Mesodermal cell (in vitro differentiated cells): ENCODE data around the gene EPB42.
A peak's percentile ranks its signal among the peaks of the same experiment; 100 is the strongest.
"Not testable (repeated sequence)": the region's sequence is repeated elsewhere in the genome, so short reads cannot be mapped to it uniquely, and the experiment has no call there.

ENCODE experiments used
- H3K27ac ChIP-seq: 2 replicates; pipeline ENCODE4 v1.7.0; 2013; ENCODE audit warnings: mild to moderate bottlenecking, low read depth, low read length, moderate library complexity; ENCODE audit not compliant: severe bottlenecking
- H3K36me3 ChIP-seq: 2 replicates; pipeline ENCODE4 v1.7.1; 2013; ENCODE audit warnings: mild to moderate bottlenecking, low read length, moderate library complexity; ENCODE audit not compliant: control insufficient read depth, insufficient read depth
- H3K4me1 ChIP-seq: one replicate; pipeline ENCODE4 v1.7.1; 2013; ENCODE audit warnings: mild to moderate bottlenecking, low read length; ENCODE audit not compliant: insufficient read depth, control insufficient read depth, poor library complexity, severe bottlenecking
- H3K4me3 ChIP-seq: 2 replicates; pipeline ENCODE4 v1.7.0; 2013; ENCODE audit warnings: low read length, control low read depth, mild to moderate bottlenecking; ENCODE audit not compliant: insufficient read depth, poor library complexity, severe bottlenecking; ENCODE audit errors: extremely low read depth
- H3K9me3 ChIP-seq: 2 replicates; pipeline ENCODE4 v1.7.1; 2013; ENCODE audit warnings: mild to moderate bottlenecking, low read length, moderate library complexity; ENCODE audit not compliant: control insufficient read depth
- WGBS, 2 experiments: methylation state at CpG; one replicate each; pipeline ENCODE4 v1.1.5; 2013; ENCODE audit warnings: missing lambda C conversion rate in 2 of 2; ENCODE audit not compliant: insufficient coverage in 2 of 2; 5-methylcytosine and 5-hydroxymethylcytosine counted together

EPB42 gene

DNA sequence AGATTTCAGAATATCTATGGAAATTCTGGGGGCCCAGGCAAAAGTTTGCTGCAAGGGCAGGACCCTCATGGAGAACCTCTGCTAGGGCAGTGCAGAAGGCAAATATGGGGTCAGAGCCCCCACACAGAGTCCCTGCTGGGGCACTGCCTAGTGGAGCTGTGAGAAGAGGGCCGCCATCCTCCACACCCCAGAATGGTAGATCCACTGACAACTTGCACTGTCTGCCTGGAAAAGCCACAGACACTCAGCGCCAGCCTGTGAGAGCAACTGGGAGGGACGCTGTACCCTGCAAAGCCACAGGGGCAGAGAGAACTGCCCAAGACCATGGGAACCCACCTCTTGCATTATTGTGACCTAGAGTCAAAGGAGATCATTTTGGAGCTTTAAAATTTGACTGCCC lies 21.8 kb downstream of the EPB42 start:
- WGBS, 2 experiments = 100% methylated on average over 2 of the region's 3 CpGs
- Histone ChIP-seq H3K36me3 (peaks cover 24% of the 10 kb centered on the region), H3K4me1 (no peaks in the 10 kb centered on the region), H3K4me3 (no peak overlapping the region), H3K9me3 (peaks cover 10% of the 10 kb centered on the region), H3K27ac (no peak overlapping the region)

DNA sequence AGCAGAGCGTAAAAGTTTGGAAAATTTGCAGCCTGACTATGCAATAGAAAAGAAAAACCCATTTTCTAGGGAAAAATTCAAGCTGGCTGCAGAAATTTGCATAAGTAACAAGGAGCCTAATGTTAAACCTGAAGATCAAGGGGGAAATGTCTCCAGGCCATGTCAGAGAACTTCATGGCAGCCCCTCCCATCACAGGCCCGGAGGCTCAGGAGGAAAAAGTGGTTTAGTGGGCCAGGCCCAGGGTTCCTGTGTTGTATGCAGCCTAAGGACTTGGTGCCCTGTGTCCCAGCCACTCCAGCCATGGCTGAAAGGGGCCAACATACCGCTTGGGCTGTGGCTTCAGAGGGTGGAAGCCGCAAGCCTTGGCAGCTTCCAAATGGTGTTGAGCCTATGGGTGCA lies 22.3 kb downstream of the EPB42 start:
- H3K4me3 ChIP-seq, H3K4me1 ChIP-seq, H3K9me3 ChIP-seq, H3K27ac ChIP-seq: not testable (repeated sequence)
- 92 to 100% methylated on average over 2 to 4 of the region's 4 CpGs for WGBS, 2 experiments
- H3K36me3 ChIP-seq = peaks cover 25% of the 10 kb centered on the region

DNA sequence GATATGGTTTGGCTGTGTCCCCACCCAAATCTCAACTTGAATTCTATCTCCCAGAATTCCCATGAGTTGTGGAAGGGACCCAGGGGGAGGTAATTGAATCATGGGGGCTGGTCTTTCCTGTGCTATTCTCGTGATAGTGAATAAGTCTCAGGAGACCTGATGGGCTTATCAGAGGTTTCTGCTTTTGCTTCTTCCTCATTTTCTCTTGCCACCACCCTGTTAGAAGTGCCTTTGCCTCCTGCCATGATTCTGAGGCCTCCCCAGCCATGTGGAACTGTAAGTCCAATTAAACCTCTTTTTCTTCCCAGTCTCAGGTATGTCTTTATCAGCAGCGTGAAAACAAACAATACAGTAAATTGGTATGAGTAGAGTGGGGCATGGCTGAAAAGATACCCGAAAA lies 23.0 kb downstream of the EPB42 start:
- not testable (repeated sequence) for H3K9me3 ChIP-seq, H3K27ac ChIP-seq, H3K4me1 ChIP-seq, H3K4me3 ChIP-seq
- H3K36me3 ChIP-seq = peaks cover 32% of the 10 kb centered on the region
- 90 to 100% methylated on average over 1 to 2 of the region's 3 CpGs for WGBS, 2 experiments

GRCh38 chr15:43196760-43197548 lies 23.9 kb downstream of the EPB42 start:
- Histone ChIP-seq H3K4me3 (no peak overlapping the region), H3K9me3 (peaks cover 10% of the 10 kb centered on the region), H3K4me1 (no peaks in the 10 kb centered on the region), H3K36me3 (peaks cover 41% of the 10 kb centered on the region), H3K27ac (no peak overlapping the region)
- WGBS, 2 experiments = 82 to 90% methylated on average over 5 to 8 of the region's 10 CpGs

DNA sequence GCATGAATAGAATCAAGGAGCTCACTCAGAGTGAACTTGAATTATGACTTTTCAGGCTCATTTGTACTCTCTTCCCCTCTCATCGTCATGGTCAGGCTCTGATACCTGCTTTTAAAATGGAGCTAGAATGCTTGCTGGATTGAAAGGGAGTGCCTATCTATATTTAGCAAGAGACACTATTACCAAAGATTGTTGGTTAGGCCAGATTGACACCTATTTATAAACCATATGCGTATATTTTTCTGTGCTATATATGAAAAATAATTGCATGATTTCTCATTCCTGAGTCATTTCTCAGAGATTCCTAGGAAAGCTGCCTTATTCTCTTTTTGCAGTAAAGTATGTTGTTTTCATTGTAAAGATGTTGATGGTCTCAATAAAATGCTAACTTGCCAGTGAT lies 26.0 kb downstream of the EPB42 start:
- peaks cover 10% of the 10 kb centered on the region for H3K9me3 ChIP-seq
- no peak overlapping the region for H3K27ac ChIP-seq
- H3K4me1 ChIP-seq = no peaks in the 10 kb centered on the region
- WGBS, 2 experiments = no CpG with 5 or more reads among the region's 2 CpGs
- H3K36me3 ChIP-seq = peaks cover 58% of the 10 kb centered on the region
- no peak overlapping the region for H3K4me3 ChIP-seq

DNA sequence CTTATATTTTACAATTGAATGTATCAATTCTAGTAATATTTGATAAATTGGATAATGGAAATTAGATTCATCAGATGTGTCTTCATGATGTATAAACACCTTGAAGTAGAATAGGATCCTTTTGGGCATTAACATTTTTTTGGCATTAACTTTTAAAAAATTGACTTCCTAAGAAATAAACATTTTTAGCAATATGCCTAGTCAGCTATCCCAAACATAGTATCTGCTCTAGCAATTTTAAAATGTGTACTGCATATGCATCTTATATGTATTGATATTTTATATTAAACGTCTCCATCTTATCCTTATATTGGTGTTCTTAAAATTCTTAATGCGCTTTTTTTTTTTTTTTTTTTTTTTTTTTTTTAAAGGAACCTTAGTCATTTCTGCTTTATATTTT lies 27.1 kb downstream of the EPB42 start:
- Histone ChIP-seq H3K4me1 (no peaks in the 10 kb centered on the region), H3K9me3 (peaks cover 8% of the 10 kb centered on the region), H3K36me3 (peaks cover 67% of the 10 kb centered on the region), H3K27ac (no peak overlapping the region), H3K4me3 (no peak overlapping the region)
- WGBS, 2 experiments = no CpG with 5 or more reads among the region's 2 CpGs

DNA sequence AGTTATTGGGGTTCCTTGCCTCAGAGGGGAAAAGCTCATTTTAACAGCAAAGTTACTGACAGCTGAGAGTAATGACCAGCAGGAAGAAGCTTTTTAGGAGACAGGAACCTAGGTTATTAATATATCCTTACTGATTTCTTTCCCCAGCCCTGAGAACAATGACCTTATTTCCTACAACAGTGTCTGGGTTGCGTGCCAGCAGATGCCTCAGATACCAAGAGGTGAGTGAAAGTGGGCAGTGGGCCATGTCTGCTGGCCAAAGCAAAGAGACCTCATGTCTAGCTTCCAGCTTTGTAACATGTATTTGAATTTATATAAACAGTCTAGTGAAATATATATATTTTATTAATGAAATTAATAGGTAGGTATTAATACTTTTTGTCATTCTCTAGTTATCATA lies 30.6 kb downstream of the EPB42 start:
- Histone ChIP-seq H3K4me1 (peaks cover 9% of the 10 kb centered on the region), H3K36me3 (peaks cover 52% of the 10 kb centered on the region), H3K4me3 (no peak overlapping the region), H3K27ac (no peak overlapping the region), H3K9me3 (no peaks in the 10 kb centered on the region)
- WGBS, 2 experiments = no CpG with 5 or more reads among the region's 1 CpG

GRCh38 chr15:43189296-43189695 lies 31.5 kb downstream of the EPB42 start:
- 75 to 86% methylated on average over 1 of the region's 2 CpGs for WGBS, 2 experiments
- no peaks in the 10 kb centered on the region for H3K9me3 ChIP-seq
- H3K4me1 ChIP-seq = peaks cover 11% of the 10 kb centered on the region
- no peak overlapping the region for H3K27ac ChIP-seq
- H3K36me3 ChIP-seq = peaks cover 44% of the 10 kb centered on the region
- H3K4me3 ChIP-seq = no peak overlapping the region

- H3K4me3 ChIP-seq = no peak overlapping the region
- peaks cover 11% of the 10 kb centered on the region for H3K4me1 ChIP-seq
- H3K27ac ChIP-seq = no peak overlapping the region
- peaks cover 33% of the 10 kb centered on the region for H3K36me3 ChIP-seq
- no peaks in the 10 kb centered on the region for H3K9me3 ChIP-seq
- WGBS, 2 experiments = 71% methylated on average over 1 of the region's 2 CpGs; no CpG with 5 or more reads in 1 of the 2 experiments
Observed at GRCh38 chr15:43187544-43188155, 33.2 kb downstream of the EPB42 start.

DNA sequence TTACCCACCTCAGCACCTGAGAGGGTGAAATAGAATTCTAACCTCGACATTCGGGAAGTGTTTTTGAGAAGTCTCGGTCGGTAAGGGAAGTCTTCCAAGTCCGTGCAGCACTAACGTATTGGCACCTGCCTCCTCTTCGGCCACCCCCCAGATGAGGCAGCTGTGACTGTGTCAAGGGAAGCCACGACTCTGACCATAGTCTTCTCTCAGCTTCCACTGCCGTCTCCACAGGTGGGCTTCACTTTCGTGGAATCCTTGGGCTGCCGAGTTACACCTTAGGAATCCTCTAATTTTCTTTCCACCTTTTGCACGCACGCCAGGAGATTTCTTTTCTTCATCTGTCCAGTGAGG lies 34.8 kb downstream of the EPB42 start:
- no peak overlapping the region for H3K27ac ChIP-seq
- peaks cover 11% of the 10 kb centered on the region for H3K4me1 ChIP-seq
- peaks cover 20% of the 10 kb centered on the region for H3K36me3 ChIP-seq
- H3K9me3 ChIP-seq = no peaks in the 10 kb centered on the region
- H3K4me3 ChIP-seq = peak overlapping the region; percentile 79
- 2 to 11% methylated on average over 10 to 11 of the region's 13 CpGs for WGBS, 2 experiments
